Neuronal stem cell (in vitro differentiated cells): Measurements from ENCODE around the gene SEMA4B. TPM values are rescaled to one million over a fixed set of nuclear protein-coding genes. Genes with fewer than 3 reads are reported as not detected.
"Not testable (repeated sequence)": the region's sequence is repeated elsewhere in the genome, so short reads cannot be mapped to it uniquely, and the experiment has no call there.

Experiments used
- DNase-seq: peaks from one replicate; pipeline ENCODE4 v3.0.0-alpha.2; 2013; ENCODE audit warnings: low spot score
- H2AFZ ChIP-seq: one replicate; pipeline ENCODE4 v1.6.1; 2013; ENCODE audit warnings: mild to moderate bottlenecking, low read length, inconsistent platforms
- H2AK5ac ChIP-seq: 2 replicates; pipeline ENCODE4 v1.6.1; 2013; ENCODE audit warnings: low read depth, mild to moderate bottlenecking, inconsistent platforms, low read length, moderate library complexity, mixed read lengths
- H2BK120ac ChIP-seq: 2 replicates; pipeline ENCODE4 v1.6.1; 2013; ENCODE audit warnings: low read depth, mild to moderate bottlenecking, inconsistent platforms, low read length, moderate library complexity, mixed read lengths
- H2BK12ac ChIP-seq: one replicate; pipeline ENCODE4 v1.6.1; 2013; ENCODE audit warnings: low read length, inconsistent platforms
- H2BK15ac ChIP-seq: 2 replicates; pipeline ENCODE4 v1.6.1; 2013; ENCODE audit warnings: mild to moderate bottlenecking, low read length, inconsistent platforms, mixed read lengths
- H2BK5ac ChIP-seq: one replicate; pipeline ENCODE4 v1.6.1; 2013; ENCODE audit warnings: inconsistent platforms, mild to moderate bottlenecking, low read length, moderate library complexity
- H3K14ac ChIP-seq: one replicate; pipeline ENCODE4 v1.6.1; 2013; ENCODE audit warnings: low read length, inconsistent platforms
- H3K18ac ChIP-seq: 2 replicates; pipeline ENCODE4 v1.6.1; 2013; ENCODE audit warnings: low read length, inconsistent platforms
- H3K23ac ChIP-seq: 2 replicates; pipeline ENCODE4 v1.6.1; 2013; ENCODE audit warnings: low read depth, mild to moderate bottlenecking, mixed read lengths, low read length, inconsistent platforms; ENCODE audit not compliant: poor library complexity
- H3K27ac ChIP-seq: replicated peaks from 3 replicates; pipeline ENCODE4 v1.5.1; 2013; ENCODE audit warnings: low read length, inconsistent platforms
- H3K27me3 ChIP-seq, 3 experiments: 2 replicates each; pipeline ENCODE4 v1.6.1; 2013; ENCODE audit warnings: low read length in 3 of 3, mild to moderate bottlenecking in 2 of 3, inconsistent platforms in 1 of 3, low read depth in 1 of 3, mixed read lengths in 1 of 3, moderate library complexity in 1 of 3; ENCODE audit not compliant: control insufficient read depth in 3 of 3, insufficient read depth in 3 of 3
- H3K36me3 ChIP-seq, 2 donors: replicated peaks in 1 of 2; 2 replicates each; pipeline ENCODE4 v1.6.1; 2013; ENCODE audit warnings: low read length in 2 of 2; ENCODE audit not compliant: control insufficient read depth in 2 of 2, insufficient read depth in 2 of 2
- H3K4ac ChIP-seq: 2 replicates; pipeline ENCODE4 v1.6.1; 2013; ENCODE audit warnings: inconsistent platforms, mild to moderate bottlenecking, low read length, moderate library complexity
- H3K4me1 ChIP-seq, 2 donors: 1 replicate in 1 of 2; 2 replicates in 1 of 2; pipeline ENCODE4 v1.6.1; 2013; ENCODE audit warnings: low read length in 2 of 2, low read depth in 1 of 2; ENCODE audit not compliant: control insufficient read depth in 2 of 2, insufficient read depth in 1 of 2
- H3K4me2 ChIP-seq: one replicate; pipeline ENCODE4 v1.6.1; 2013; ENCODE audit warnings: mild to moderate bottlenecking, low read length, inconsistent platforms; ENCODE audit not compliant: insufficient read depth, poor library complexity, severe bottlenecking
- H3K4me3 ChIP-seq, 2 donors: 2 replicates each; pipeline ENCODE4 v1.5.1; 2013; ENCODE audit warnings: low read length in 2 of 2, mild to moderate bottlenecking in 2 of 2, inconsistent platforms in 1 of 2, moderate library complexity in 1 of 2
- H3K79me1 ChIP-seq: one replicate; pipeline ENCODE4 v1.6.1; 2013; ENCODE audit warnings: low read depth, mild to moderate bottlenecking, inconsistent platforms, low read length, moderate library complexity
- H3K9ac ChIP-seq: one replicate; pipeline ENCODE4 v1.6.1; 2013; ENCODE audit warnings: mild to moderate bottlenecking, low read depth, low read length, inconsistent platforms; ENCODE audit not compliant: poor library complexity
- H3K9me3 ChIP-seq, 2 donors: replicated peaks in 1 of 2; 2 replicates each; pipeline versions ENCODE3 to v1.6.1; 2013; ENCODE audit warnings: low read length in 2 of 2, mild to moderate bottlenecking in 2 of 2, inconsistent platforms in 1 of 2, low read depth in 1 of 2, mixed read lengths in 1 of 2, moderate library complexity in 1 of 2; ENCODE audit not compliant: control insufficient read depth in 2 of 2, insufficient read depth in 1 of 2
- H4K8ac ChIP-seq: one replicate; pipeline ENCODE4 v1.6.1; 2013; ENCODE audit warnings: low read depth, mild to moderate bottlenecking, inconsistent platforms, low read length, moderate library complexity
- H4K91ac ChIP-seq: one replicate; pipeline ENCODE4 v1.6.1; 2013; ENCODE audit warnings: low read length, low read depth, mild to moderate bottlenecking, inconsistent platforms; ENCODE audit not compliant: poor library complexity
- WGBS, 2 donors: extraction: QIAGEN DNeasy Blood & Tissue Kit; methylation state at CpG; one replicate each; pipeline ENCODE4 v1.1.7; 2013; ENCODE audit warnings: missing lambda C conversion rate in 2 of 2, mixed read lengths in 1 of 2; ENCODE audit not compliant: insufficient read length in 2 of 2, insufficient replicate concordance in 1 of 2; ENCODE audit errors: extremely low coverage in 2 of 2; 5-methylcytosine and 5-hydroxymethylcytosine counted together
- small RNA-seq: library from polyadenylated mRNA; stranded (forward); fragments of <200 nt; extraction: miRNeasy Mini kit (QIAGEN cat#:217004); gene quantifications from one replicate; pipeline ENCODE3, GENCODE V24; 2013; ENCODE audit not compliant: insufficient read depth

Gene SEMA4B

GRCh38 chr15:90271459-90272166 lies 70.5 kb downstream of the SEMA4B start:
- no peak overlapping the region for H2BK5ac ChIP-seq
- H3K27ac ChIP-seq = no peak overlapping the region
- no peak overlapping the region for H3K4me3 ChIP-seq
- H2AK5ac ChIP-seq = no peak overlapping the region
- peaks cover 27 to 87% of the 10 kb centered on the region in 2 donors for H3K36me3 ChIP-seq
- H3K27me3 ChIP-seq = no peaks in the 10 kb centered on the region
- DNase-seq = no peak
- no peak overlapping the region for H3K18ac ChIP-seq
- H4K8ac ChIP-seq = no peak overlapping the region
- H2BK15ac ChIP-seq = no peak overlapping the region
- no peak overlapping the region for H3K4ac ChIP-seq
- no peaks in the 10 kb centered on the region for H3K9me3 ChIP-seq
- no peak overlapping the region for H2BK12ac ChIP-seq
- H2AFZ ChIP-seq = no peak overlapping the region
- no peak overlapping the region for H3K23ac ChIP-seq
- WGBS, 2 donors = no CpG with 5 or more reads among the region's 7 CpGs
- peaks cover 6% of the 10 kb centered on the region for H3K79me1 ChIP-seq
- H3K4me2 ChIP-seq = no peak overlapping the region
- H4K91ac ChIP-seq = no peak overlapping the region
- no peak overlapping the region for H2BK120ac ChIP-seq
- H3K4me1 ChIP-seq = peaks cover 4 to 6% of the 10 kb centered on the region in 2 donors
- H3K9ac ChIP-seq = no peak overlapping the region
- no peak overlapping the region for H3K14ac ChIP-seq

- H2AFZ ChIP-seq, H2BK5ac ChIP-seq, DNase-seq, H3K79me1 ChIP-seq, H3K9me3 ChIP-seq, H3K4me2 ChIP-seq, H3K9ac ChIP-seq, H2BK15ac ChIP-seq, H3K4me3 ChIP-seq, H3K4me1 ChIP-seq, H2BK12ac ChIP-seq, H3K27me3 ChIP-seq, H3K18ac ChIP-seq, H2BK120ac ChIP-seq, H3K4ac ChIP-seq, H3K23ac ChIP-seq, H4K8ac ChIP-seq, H4K91ac ChIP-seq, H3K27ac ChIP-seq, H2AK5ac ChIP-seq, H3K14ac ChIP-seq: not testable (repeated sequence)
- H3K36me3 ChIP-seq = peaks cover 2 to 23% of the 10 kb centered on the region in 2 donors
- no CpG with 5 or more reads among the region's 12 CpGs for WGBS, 2 donors
These were observed 77.3 kb downstream of the SEMA4B start for GRCh38 chr15:90278467-90278866.

Small RNA genes within 50 kb of the gene (small RNA-seq; reads per million reads assigned to genes)
- gene RN7SL346P = not detected
